ENCODE results near the gene BDP1.
"Not testable (repeated sequence)": the region's sequence is repeated elsewhere in the genome, so short reads cannot be mapped to it uniquely, and the experiment has no call there.

BDP1 gene

GRCh38 chr5:71460693-71461092 is 5.2 kb downstream of the BDP1 start:
- no peak for DNase-seq (ENCODE audit: low read depth)

- DNase-seq (ENCODE audit: low read depth): no peak
These were observed 5.9 kb downstream of the BDP1 start for GRCh38 chr5:71461360-71461759.

GRCh38 chr5:71471193-71471592 is 15.7 kb downstream of the BDP1 start:
- no peak for DNase-seq (ENCODE audit: low read depth)

- no peak for DNase-seq (ENCODE audit: low read depth)
These were observed 20.4 kb downstream of the BDP1 start for GRCh38 chr5:71475788-71476384.

- DNase-seq (ENCODE audit: low read depth): no peak
These were observed 26.0 kb downstream of the BDP1 start for GRCh38 chr5:71481441-71481840.

- no peak for DNase-seq (ENCODE audit: low read depth)
These were observed 26.7 kb downstream of the BDP1 start for GRCh38 chr5:71482132-71482531.

GRCh38 chr5:71483355-71483754 is 27.9 kb downstream of the BDP1 start:
- no peak for DNase-seq (ENCODE audit: low read depth)

- DNase-seq (ENCODE audit: low read depth): no peak
These were observed 37.6 kb downstream of the BDP1 start for GRCh38 chr5:71492817-71493615.

GRCh38 chr5:71494202-71494601 is 38.8 kb downstream of the BDP1 start:
- not testable (repeated sequence) for DNase-seq (ENCODE audit: low read depth)

GRCh38 chr5:71498756-71499155 is 43.3 kb downstream of the BDP1 start:
- not testable (repeated sequence) for DNase-seq (ENCODE audit: low read depth)

GRCh38 chr5:71503536-71503935 is 48.1 kb downstream of the BDP1 start:
- DNase-seq (ENCODE audit: low read depth): no peak

GRCh38 chr5:71522151-71522550 is 66.7 kb downstream of the BDP1 start:
- no peak for DNase-seq (ENCODE audit: low read depth)

GRCh38 chr5:71525611-71526010 is 70.2 kb downstream of the BDP1 start:
- not testable (repeated sequence) for DNase-seq (ENCODE audit: low read depth)

- no peak for DNase-seq (ENCODE audit: low read depth)
These were observed 72.8 kb downstream of the BDP1 start for GRCh38 chr5:71528206-71528605.

GRCh38 chr5:71529682-71530081 is 74.2 kb downstream of the BDP1 start:
- no peak for DNase-seq (ENCODE audit: low read depth)

GRCh38 chr5:71533142-71533541 is 77.7 kb downstream of the BDP1 start:
- DNase-seq (ENCODE audit: low read depth): no peak

GRCh38 chr5:71533615-71534014 is 78.2 kb downstream of the BDP1 start:
- no peak for DNase-seq (ENCODE audit: low read depth)

GRCh38 chr5:71537687-71538086 is 82.2 kb downstream of the BDP1 start:
- DNase-seq (ENCODE audit: low read depth): no peak

GRCh38 chr5:71550885-71551284 is 95.4 kb downstream of the BDP1 start:
- not testable (repeated sequence) for DNase-seq (ENCODE audit: low read depth)

GRCh38 chr5:71551582-71551981 is 96.1 kb downstream of the BDP1 start:
- not testable (repeated sequence) for DNase-seq (ENCODE audit: low read depth)

- not testable (repeated sequence) for DNase-seq (ENCODE audit: low read depth)
These were observed 96.7 kb downstream of the BDP1 start for GRCh38 chr5:71552026-71552749.

GRCh38 chr5:71563161-71563560 is 107.7 kb downstream of the BDP1 start:
- DNase-seq (ENCODE audit: low read depth): no peak

- no peak for DNase-seq (ENCODE audit: low read depth)
These were observed 109.4 kb downstream of the BDP1 start for GRCh38 chr5:71564895-71565294.
